ENCODE results near the gene MAD1L1.

- TF ChIP-seq EP300 (IDR thresholded peaks at IDR 0.05; ENCODE audit: low read depth in 2 of 2, low read length in 2 of 2), result no peak
- no peak for TF ChIP-seq EP300 (CRISPR knock-in tag; IDR thresholded peaks at IDR 0.05; ENCODE audit: borderline replicate concordance)
- no peak for TF ChIP-seq ZFP36 (IDR thresholded peaks at IDR 0.05; ENCODE audit: borderline replicate concordance, low read depth, low read length, partially characterized antibody)
These were observed 22.7 kb upstream of the MAD1L1 start for GRCh38 chr7:2255145-2256139.

Data from HepG2 (cell line).